HG03521 (cell line): ENCODE data around the gene TREH.
"Not testable (repeated sequence)": the region's sequence is repeated elsewhere in the genome, so short reads cannot be mapped to it uniquely, and the experiment has no call there.

Experiments used
- ATAC-seq: cut with Tn5 transposase; IDR thresholded peaks from one replicate; pipeline ENCODE4 v1.9.1; 2021; ENCODE audit warnings: mild to moderate bottlenecking, moderate library complexity; ENCODE audit not compliant: unreplicated experiment

The TREH gene

GRCh38 chr11:118699506-118700220, 20.2 kb upstream of the TREH start:
- ATAC-seq = no peak

DNA sequence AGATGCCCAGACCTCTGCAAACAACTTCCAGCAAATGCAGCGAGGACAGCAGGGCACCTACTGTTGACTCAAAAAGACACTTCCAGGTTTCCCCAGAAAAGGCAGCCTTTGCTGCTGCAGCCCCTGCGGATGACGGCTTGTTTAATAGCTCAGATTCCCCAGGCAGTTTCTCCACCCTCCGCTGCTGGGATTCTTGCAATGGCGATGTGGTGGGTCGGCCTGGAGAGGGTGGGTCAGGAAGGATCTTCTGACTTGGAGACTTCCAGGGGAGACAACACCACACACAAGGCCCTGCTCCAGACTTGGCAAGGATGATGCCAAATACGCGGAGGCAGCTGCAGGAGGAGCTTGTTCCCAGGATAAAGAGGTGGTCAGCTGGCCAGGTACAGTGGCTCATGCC, 17.9 kb upstream of the TREH start:
- no peak for ATAC-seq

DNA sequence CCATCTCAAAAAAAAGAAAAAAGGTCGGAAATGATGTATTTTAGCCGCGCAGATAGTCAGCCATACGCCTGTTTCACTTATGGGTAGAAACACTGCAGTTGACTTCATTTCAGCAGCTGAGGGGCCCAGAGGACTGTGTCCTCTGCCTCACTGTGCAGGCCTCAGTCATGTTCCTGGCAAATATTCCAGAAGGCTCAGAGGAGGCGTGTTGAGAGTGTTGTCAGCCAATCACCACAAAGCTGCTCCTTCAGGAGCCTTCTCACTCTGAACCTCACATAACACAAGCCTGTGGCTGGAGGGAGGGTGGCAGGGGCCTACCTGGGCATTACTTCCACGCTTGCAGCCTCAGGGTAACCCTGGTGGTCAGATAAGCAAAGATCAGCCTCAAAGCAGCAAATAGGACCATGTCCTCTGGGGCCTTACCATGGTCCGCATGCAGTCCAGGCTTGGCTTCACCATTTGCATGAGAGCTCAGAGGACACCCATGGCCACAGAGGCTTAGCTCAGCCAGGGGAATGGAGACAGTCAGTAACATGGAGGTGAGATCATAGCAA, 17.3 kb upstream of the TREH start:
- no peak for ATAC-seq

DNA sequence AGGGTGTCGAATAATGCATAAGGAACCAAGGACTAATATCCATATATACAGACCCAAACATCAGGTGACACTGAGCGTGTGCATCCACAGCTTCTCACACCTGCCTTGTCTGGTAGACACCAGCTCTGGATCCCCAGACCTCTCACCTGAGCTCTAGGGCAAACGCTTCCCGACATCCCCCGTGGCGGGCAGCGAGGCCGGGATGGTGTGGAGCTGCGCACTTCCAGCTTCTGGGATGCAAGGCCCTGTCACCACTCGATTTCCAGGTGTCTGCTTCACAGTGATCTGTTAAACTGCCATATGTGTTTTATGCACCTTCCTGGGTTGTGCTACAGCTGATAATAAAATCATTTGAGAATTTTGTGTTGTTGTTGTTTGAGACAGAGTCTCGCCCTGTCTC, 15.3 kb upstream of the TREH start:
- ATAC-seq = no peak

DNA sequence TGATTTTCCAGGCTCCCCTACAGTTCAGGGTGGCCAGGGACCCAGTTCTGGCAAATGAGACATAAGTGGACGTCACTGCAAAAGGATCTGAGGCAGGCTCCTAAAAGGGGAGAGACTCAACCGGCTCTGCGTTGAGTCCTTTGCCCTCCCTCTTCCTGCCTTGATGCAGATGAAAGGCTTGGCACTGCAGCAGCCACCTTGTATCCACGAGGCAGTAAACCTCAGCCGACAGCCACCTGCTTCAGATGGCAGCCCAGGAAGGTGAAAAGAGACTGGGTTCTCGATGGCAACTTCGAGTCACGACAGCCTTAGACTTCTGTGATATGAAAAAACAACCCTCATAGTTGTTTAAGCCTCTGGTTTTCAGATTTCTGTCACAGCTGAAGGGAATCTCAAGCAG, 14.7 kb upstream of the TREH start:
- no peak for ATAC-seq

DNA sequence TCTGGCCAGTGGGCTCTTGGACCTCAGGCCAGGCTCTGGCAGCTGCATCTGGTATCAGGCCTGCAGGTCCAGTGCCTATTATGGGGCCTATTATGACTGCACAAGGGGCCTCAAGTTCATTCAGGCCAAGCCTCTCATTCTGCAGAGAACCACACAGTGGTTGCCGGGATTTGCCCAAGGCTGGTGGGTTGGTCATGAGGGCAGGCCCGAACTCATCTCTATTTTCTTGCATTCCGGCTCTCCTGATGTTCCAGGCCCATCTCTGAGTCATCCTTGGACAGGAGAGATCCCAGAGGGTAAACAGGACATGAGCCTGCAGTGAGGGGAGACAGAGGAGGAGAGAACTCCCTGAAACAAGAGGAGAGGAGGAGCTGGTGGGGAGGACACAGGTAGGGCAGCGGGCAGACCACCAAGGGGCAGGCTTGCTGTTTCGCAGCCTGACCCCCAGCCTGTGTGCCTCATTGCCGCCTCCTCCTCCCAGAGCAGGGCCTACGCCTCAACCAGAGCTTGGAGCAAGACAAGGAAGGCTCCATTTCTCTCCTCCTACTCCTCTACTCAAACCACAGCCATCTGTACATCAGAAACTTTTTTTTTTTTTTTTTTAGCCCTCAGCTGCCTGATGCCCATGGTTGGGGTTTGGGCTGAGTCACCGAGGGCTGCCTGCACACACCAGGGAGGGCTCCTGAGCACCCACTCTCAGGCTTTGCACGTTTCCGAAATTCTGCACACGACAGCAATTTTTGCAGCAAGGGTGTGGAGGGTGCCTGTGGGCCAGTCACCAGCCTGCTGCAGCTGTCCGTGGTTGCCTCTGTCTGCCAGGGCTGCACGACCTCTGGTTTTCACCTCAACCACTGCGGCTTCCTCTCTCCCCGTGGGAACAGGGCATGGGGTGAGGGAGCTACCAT, 12.7 kb upstream of the TREH start:
- no peak for ATAC-seq

DNA sequence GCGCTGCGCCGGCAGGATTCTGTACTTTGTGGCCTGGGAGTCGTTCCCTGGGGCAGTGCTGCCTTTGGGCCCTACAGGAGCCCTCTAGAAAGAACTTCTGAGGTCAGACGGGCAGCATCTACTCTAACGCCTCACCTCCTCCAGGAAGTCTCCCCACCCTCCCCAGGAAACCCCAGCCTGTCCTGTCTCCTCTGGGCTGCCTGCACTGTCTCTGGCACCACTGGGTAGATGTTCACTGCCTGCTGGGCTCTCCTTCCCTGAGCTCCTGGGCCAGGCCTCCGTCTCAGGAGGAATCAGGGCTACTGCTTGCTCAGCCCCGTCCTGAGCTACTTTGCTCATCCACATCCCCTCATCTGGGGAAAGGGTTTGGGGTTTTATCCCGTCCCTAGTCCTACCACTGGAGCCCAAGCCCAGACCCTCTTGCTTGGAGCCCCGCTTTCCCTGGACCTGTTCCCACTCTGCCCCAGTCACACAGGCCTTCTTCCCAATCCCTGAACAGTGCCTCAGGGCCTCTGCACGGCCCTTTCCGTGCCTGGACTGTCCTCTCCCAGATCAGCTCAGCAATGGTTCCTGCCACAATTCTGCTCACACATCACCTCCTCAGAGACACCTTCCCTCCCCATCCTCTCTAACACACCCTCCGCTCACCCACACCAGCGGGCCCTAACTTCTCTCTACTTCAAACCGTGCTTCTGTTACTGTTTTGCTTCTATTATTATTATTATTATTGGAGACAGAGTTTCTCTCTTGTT, 11.3 kb upstream of the TREH start:
- ATAC-seq = no peak

- ATAC-seq = peak; percentile 70
Observed at GRCh38 chr11:118689852-118690552, 10.6 kb upstream of the TREH start.

GRCh38 chr11:118689503-118689851, 10.0 kb upstream of the TREH start:
- no peak for ATAC-seq

GRCh38 chr11:118688851-118689502, 9.5 kb upstream of the TREH start:
- no peak for ATAC-seq

- ATAC-seq = not testable (repeated sequence)
Observed at GRCh38 chr11:118688339-118688738, 8.9 kb upstream of the TREH start.

GRCh38 chr11:118687906-118688305, 8.5 kb upstream of the TREH start:
- no peak for ATAC-seq

- ATAC-seq = no peak
Observed at GRCh38 chr11:118684187-118684586, 4.7 kb upstream of the TREH start.

DNA sequence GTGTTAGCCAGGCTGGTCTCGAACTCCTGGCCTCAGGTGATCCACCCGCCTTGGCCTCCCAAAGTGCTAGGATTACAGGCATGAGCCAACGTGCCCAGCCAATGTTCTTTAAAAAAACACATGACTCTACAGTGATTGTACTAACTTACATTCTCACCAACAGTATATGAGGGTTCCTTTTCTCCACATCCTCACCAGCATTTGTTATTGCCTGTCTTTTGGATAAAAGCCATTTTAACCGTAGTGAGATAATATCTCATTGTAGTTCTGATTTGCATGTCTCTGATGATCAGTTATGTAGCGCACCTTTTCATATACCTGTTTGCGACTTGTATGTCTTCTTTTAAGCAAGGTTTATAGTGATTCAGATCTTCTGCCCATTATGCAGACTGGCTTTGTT, 3.5 kb upstream of the TREH start:
- not testable (repeated sequence) for ATAC-seq

GRCh38 chr11:118682372-118682771, 2.9 kb upstream of the TREH start:
- ATAC-seq = no peak

DNA sequence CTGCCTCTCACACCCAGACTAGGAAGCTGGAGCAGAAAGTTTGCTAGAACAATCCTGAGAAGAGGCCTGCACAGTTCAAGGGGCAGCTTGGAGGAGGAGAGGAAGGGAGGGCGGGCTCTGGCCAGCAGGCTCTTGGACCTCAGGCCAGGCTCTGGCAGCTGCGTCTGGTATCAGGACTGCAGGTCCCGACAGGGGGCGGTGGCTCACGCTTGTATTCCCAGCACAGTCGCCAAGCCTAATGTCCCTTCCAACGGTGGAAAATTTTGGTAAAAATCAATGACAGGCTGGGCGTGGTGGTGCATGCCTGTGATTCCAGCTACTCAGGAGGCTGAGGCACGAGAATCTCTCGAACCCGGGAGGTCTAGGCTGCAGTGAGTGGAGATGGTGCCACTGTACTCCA, 542 bp downstream of the TREH start:
- not testable (repeated sequence) for ATAC-seq

DNA sequence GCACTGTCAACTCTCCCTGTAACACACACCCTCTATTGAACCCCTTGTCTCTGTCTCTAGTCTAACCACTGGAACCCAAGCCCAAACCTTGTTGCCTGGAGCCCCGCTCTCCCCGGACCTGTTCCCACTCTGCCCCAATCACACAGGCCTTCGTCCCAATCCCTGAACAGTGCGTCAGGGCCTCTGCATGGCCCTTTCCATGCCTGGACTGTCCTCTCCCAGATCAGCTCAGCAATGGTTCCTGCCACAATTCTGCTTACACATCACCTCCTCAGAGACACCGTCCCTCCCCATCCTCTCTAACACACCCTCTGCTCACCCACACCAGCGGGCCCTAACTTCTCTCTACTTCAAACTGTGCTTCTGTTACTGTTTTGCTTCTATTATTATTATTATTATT, 1.5 kb downstream of the TREH start:
- no peak for ATAC-seq

DNA sequence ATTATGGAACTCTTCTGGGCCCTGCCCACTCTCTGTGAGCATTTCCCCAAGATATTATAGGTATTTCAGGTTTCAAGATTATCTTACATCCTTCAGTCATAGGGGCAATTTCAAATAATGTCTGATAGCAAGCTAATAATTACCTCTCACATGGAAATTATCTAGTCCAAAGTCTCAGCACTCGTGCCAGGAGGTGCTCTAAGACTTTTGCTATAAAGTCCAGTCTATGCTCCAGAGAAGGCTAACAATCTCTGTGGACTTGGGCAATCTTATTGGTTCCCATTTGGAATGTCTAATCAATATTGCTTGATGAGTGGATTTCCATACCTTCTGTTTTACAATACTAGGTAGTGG, 5.4 kb downstream of the TREH start:
- no peak for ATAC-seq

GRCh38 chr11:118673361-118674081, 5.9 kb downstream of the TREH start:
- no peak for ATAC-seq

GRCh38 chr11:118672846-118673245, 6.6 kb downstream of the TREH start:
- no peak for ATAC-seq
